K562 (cell line): ENCODE measurements around the gene C1GALT1C1. TPM values are rescaled to one million over a fixed set of nuclear protein-coding genes. Genes with fewer than 3 reads are reported as not detected.

Experiments
- ATF7 ChIP-seq: fragments of 450-650 bp; IDR thresholded peaks from 2 replicates; pipeline ENCODE4 v1.7.1; 2014; ENCODE audit warnings: mild to moderate bottlenecking, moderate library complexity
- CC2D1A ChIP-seq: fragments of 450-650 bp; IDR thresholded peaks from 2 replicates; pipeline ENCODE4 v1.6.1; 2017; ENCODE audit warnings: mild to moderate bottlenecking
- DMBX1 ChIP-seq: fragments of 250-450 bp; sonication (Bioruptor Pico); IDR thresholded peaks from 2 replicates; pipeline ENCODE4 v1.8.0; 2022; ENCODE audit warnings: inconsistent platforms, mild to moderate bottlenecking, moderate library complexity, borderline replicate concordance
- E2F3 ChIP-seq: fragments of 250-450 bp; sonication (Bioruptor Pico); IDR thresholded peaks from 2 replicates; pipeline ENCODE4 v1.4.0; 2020; ENCODE audit warnings: mild to moderate bottlenecking
- ETS2 ChIP-seq: IDR thresholded peaks from 2 replicates; pipeline ENCODE4 v1.6.1; 2016; ENCODE audit warnings: borderline replicate concordance, missing genetic modification characterization, mild to moderate bottlenecking, moderate library complexity, missing compliant biosample characterization; ENCODE audit not compliant: poor library complexity, severe bottlenecking
- FIP1L1 ChIP-seq: fragments of 200-400 bp; formaldehyde crosslinking; IDR thresholded peaks from 2 replicates; pipeline ENCODE4 v1.6.1; 2018; ENCODE audit warnings: mild to moderate bottlenecking, low read depth, low read length; ENCODE audit not compliant: poor library complexity, severe bottlenecking
- GABPA ChIP-seq: fragments of 200-800 bp; sonication (Bioruptor generic); conservative IDR thresholded peaks from 2 replicates; pipeline ENCODE4 v1.6.1; 2016; ENCODE audit warnings: low read depth, missing genetic modification characterization, missing compliant biosample characterization
- HDAC2 ChIP-seq: fragments of 450-650 bp; IDR thresholded peaks from 2 replicates; pipeline ENCODE4 v1.6.1; 2016; ENCODE audit warnings: mild to moderate bottlenecking
- HDGF ChIP-seq: fragments of 450-650 bp; IDR thresholded peaks from 2 replicates; pipeline ENCODE4 v1.6.1; 2016
- MEIS2 ChIP-seq: fragments of 450-650 bp; IDR thresholded peaks from 2 replicates; pipeline ENCODE4 v1.6.1; 2014; ENCODE audit warnings: mild to moderate bottlenecking; ENCODE audit not compliant: partially characterized antibody
- RBFOX2 ChIP-seq: fragments of 200-400 bp; formaldehyde crosslinking; IDR thresholded peaks from 2 replicates; pipeline ENCODE4 v1.6.1; 2017; ENCODE audit warnings: low read depth, mild to moderate bottlenecking, low read length, moderate library complexity
- RBM22 ChIP-seq: fragments of 200-400 bp; formaldehyde crosslinking; IDR thresholded peaks from 2 replicates; pipeline ENCODE4 v1.6.1; 2018; ENCODE audit warnings: low read length, low read depth; ENCODE audit not compliant: poor library complexity, severe bottlenecking
- SIX5 ChIP-seq, 2 experiments: IDR thresholded peaks; 2 replicates each; pipeline ENCODE4 v1.6.1; 2011; ENCODE audit warnings: low read length in 2 of 2, borderline replicate concordance in 1 of 2, low read depth in 1 of 2, mild to moderate bottlenecking in 1 of 2, moderate library complexity in 1 of 2; ENCODE audit not compliant: insufficient read depth in 1 of 2
- TAF15 ChIP-seq: fragments of 200-400 bp; formaldehyde crosslinking; IDR thresholded peaks from 2 replicates; pipeline ENCODE4 v1.6.1; 2017; ENCODE audit warnings: mild to moderate bottlenecking, low read depth, low read length, moderate library complexity
- XRCC5 ChIP-seq: fragments of 200-400 bp; formaldehyde crosslinking; IDR thresholded peaks from 2 replicates; pipeline ENCODE4 v1.6.1; 2017; ENCODE audit warnings: low read depth, mild to moderate bottlenecking, low read length
- ZC3H11A ChIP-seq: IDR thresholded peaks from 2 replicates; pipeline ENCODE4 v1.6.1; 2012; ENCODE audit warnings: low read depth, low read length, improper control_type of control experiment
- ZNF445 ChIP-seq: fragments of 250-450 bp; sonication (Bioruptor Pico); IDR thresholded peaks from 2 replicates; pipeline ENCODE4 v1.4.0; 2020; ENCODE audit warnings: low read depth, mild to moderate bottlenecking, moderate library complexity
- polyA plus RNA-seq, 8 experiments: library from polyadenylated mRNA; depleted of rRNA in 4 of 8; stranded (reverse) in 5 of 8; unstranded in 3 of 8; fragments of >200 nt; fragmentation: Nextera tagmentation in 2 of 8; fragmentation: Illumina TruSeq in 1 of 8; extraction: Ambion mirVana in 2 of 8; extraction: Trizol in 1 of 8; gene quantifications; 2 replicates each; pipeline versions ENCODE4 v1.2.1 to v1.2.3, GENCODE V29; 2011 to 2014; ENCODE audit warnings: inconsistent platforms in 1 of 8, missing spikeins in 1 of 8
- total RNA-seq, 7 experiments: library from RNA; depleted of rRNA in 6 of 7; stranded (reverse); fragments of >200 nt in 6 of 7; fragmentation: Illumina TruSeq in 2 of 7; extraction: Trizol in 2 of 7; gene quantifications; 2 replicates each; pipeline versions ENCODE4 v1.2.1 to v1.2.3, GENCODE V29; 2011 to 2021; ENCODE audit warnings: low replicate concordance in 1 of 7
- TF ChIP-seq, protein P1 (sequence below): fragments of 450-650 bp; IDR thresholded peaks from 2 replicates; pipeline ENCODE4 v1.6.1; 2016
- TF ChIP-seq, protein P2 (sequence below): fragments of 450-650 bp; formaldehyde crosslinking; IDR thresholded peaks from 2 replicates; pipeline ENCODE4 v1.4.0; 2020; ENCODE audit warnings: mild to moderate bottlenecking, moderate library complexity
- TF ChIP-seq, protein P3 (sequence below): fragments of 450-650 bp; IDR thresholded peaks from 2 replicates; pipeline ENCODE4 v1.6.1; 2014; ENCODE audit warnings: low read depth, mild to moderate bottlenecking, moderate library complexity, borderline replicate concordance
- TF ChIP-seq, protein P4 (sequence below): fragments of 250-450 bp; sonication (Bioruptor Pico); IDR thresholded peaks from 2 replicates; pipeline ENCODE4 v1.4.0; 2020; ENCODE audit warnings: mild to moderate bottlenecking, moderate library complexity

Gene C1GALT1C1
- total and polyA plus RNA-seq, 9 of the 15 experiments (the other 6 are each of a cell fraction or from before 2014, with no cell fraction given): 9.6 to 49.4 (median 17.1) TPM

DNA sequence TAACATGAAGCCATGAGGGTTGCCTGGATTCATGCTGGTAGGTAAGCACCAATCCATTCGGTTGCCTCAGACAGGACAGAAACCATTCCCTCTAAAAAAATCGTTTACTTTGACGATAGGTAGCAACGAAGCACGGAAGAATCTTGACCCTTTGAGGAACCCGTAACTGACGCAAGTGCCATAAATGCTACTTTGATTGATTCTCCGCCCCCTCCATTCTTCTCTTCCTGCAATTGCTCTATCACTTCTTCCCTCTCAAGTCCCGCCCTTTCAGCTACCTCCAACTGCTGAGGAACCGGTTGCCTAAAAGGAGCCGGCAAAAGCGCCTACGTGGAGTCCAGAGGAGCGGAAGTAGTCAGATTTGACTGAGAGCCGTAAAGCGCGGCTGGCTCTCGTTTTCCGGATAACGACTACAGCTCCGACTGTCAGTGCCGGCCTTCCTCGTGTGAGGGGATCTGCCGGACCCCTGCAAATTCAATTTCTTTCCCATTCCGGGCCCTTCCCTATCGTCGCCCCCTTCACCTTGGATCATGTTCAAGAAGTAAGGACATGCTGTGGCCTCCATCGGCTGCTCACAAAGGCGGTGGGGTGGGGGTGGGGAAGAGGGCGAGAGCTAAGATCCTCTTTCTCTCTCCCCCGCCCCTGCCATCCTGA lies 26.0 kb downstream of the C1GALT1C1 start, which contains the start of gene MCTS1 (continued):
- TF ChIP-seq ZC3H11A (no peak), FIP1L1 (no peak), HDGF (no peak), ZNF445 (CRISPR knock-in tag) (no peak), DMBX1 (CRISPR knock-in tag) (no peak), ATF7 (peak; percentile 85), ETS2 (tag) (no peak), CC2D1A (peak; percentile 74; the same call in 1 of the 2 replicates), TAF15 (no peak), MEIS2 (peak; percentile 83), GABPA (tag) (peak; percentile 90), SIX5 (IDR thresholded peaks at IDR 0.05; ENCODE audit: borderline replicate concordance in 1 of 2, insufficient read depth in 1 of 2, low read depth in 1 of 2, low read length in 2 of 2) (no peak), E2F3 (CRISPR knock-in tag) (no peak), RBFOX2 (peak; percentile 79), XRCC5 (peak; percentile 54; the same call in 1 of the 2 replicates), RBM22 (no peak), HDAC2 (peak; percentile 61; the same call in 1 of the 2 replicates)
- TF ChIP-seq, protein P1, sequence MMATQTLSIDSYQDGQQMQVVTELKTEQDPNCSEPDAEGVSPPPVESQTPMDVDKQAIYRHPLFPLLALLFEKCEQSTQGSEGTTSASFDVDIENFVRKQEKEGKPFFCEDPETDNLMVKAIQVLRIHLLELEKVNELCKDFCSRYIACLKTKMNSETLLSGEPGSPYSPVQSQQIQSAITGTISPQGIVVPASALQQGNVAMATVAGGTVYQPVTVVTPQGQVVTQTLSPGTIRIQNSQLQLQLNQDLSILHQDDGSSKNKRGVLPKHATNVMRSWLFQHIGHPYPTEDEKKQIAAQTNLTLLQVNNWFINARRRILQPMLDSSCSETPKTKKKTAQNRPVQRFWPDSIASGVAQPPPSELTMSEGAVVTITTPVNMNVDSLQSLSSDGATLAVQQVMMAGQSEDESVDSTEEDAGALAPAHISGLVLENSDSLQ: peak; percentile 92
- TF ChIP-seq, protein P2, sequence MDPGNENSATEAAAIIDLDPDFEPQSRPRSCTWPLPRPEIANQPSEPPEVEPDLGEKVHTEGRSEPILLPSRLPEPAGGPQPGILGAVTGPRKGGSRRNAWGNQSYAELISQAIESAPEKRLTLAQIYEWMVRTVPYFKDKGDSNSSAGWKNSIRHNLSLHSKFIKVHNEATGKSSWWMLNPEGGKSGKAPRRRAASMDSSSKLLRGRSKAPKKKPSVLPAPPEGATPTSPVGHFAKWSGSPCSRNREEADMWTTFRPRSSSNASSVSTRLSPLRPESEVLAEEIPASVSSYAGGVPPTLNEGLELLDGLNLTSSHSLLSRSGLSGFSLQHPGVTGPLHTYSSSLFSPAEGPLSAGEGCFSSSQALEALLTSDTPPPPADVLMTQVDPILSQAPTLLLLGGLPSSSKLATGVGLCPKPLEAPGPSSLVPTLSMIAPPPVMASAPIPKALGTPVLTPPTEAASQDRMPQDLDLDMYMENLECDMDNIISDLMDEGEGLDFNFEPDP (CRISPR knock-in tag): no peak
- TF ChIP-seq, protein P3, sequence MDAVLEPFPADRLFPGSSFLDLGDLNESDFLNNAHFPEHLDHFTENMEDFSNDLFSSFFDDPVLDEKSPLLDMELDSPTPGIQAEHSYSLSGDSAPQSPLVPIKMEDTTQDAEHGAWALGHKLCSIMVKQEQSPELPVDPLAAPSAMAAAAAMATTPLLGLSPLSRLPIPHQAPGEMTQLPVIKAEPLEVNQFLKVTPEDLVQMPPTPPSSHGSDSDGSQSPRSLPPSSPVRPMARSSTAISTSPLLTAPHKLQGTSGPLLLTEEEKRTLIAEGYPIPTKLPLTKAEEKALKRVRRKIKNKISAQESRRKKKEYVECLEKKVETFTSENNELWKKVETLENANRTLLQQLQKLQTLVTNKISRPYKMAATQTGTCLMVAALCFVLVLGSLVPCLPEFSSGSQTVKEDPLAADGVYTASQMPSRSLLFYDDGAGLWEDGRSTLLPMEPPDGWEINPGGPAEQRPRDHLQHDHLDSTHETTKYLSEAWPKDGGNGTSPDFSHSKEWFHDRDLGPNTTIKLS: peak; percentile 99
- TF ChIP-seq, protein P4, sequence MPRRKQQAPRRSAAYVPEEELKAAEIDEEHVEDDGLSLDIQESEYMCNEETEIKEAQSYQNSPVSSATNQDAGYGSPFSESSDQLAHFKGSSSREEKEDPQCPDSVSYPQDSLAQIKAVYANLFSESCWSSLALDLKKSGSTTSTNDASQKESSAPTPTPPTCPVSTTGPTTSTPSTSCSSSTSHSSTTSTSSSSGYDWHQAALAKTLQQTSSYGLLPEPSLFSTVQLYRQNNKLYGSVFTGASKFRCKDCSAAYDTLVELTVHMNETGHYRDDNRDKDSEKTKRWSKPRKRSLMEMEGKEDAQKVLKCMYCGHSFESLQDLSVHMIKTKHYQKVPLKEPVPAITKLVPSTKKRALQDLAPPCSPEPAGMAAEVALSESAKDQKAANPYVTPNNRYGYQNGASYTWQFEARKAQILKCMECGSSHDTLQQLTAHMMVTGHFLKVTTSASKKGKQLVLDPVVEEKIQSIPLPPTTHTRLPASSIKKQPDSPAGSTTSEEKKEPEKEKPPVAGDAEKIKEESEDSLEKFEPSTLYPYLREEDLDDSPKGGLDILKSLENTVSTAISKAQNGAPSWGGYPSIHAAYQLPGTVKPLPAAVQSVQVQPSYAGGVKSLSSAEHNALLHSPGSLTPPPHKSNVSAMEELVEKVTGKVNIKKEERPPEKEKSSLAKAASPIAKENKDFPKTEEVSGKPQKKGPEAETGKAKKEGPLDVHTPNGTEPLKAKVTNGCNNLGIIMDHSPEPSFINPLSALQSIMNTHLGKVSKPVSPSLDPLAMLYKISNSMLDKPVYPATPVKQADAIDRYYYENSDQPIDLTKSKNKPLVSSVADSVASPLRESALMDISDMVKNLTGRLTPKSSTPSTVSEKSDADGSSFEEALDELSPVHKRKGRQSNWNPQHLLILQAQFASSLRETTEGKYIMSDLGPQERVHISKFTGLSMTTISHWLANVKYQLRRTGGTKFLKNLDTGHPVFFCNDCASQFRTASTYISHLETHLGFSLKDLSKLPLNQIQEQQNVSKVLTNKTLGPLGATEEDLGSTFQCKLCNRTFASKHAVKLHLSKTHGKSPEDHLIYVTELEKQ (CRISPR knock-in tag): no peak
